Measurements from ENCODE around the gene SAMD9L.
A peak's percentile ranks its signal among the peaks of the same experiment; 100 is the strongest.

Gene SAMD9L

DNA sequence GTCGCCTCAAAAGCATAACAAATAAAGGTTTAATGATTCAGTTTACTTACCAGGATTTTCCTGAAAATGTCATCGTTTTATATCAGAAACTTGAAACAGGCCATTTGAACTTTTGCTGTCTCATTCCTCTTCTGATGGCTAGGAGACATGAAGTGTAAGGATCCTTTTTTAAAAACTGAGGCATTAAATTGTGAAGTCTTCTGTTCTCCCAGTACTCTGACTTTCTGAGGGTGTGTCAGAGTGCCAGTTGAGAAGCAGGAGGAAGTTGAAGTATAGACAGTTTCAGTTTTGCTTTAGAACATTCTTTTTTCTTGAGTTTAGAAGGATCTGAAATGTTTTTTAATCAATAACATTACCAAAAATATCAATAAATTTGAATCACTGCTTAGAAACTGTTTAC lies at the start of gene SAMD9L:
Gene SAMD9L (minus strand): TSS at position 242 of the 400 bp plus-strand sequence. CDS start 12,414 bp downstream, outside the sequence.
- H3K9me3 Mint-ChIP-seq, result no peaks in the 10 kb centered on the region
- ATAC-seq, result peak; percentile 61
- peak within 1 kb of the TSS; percentile 80 for H3K4me3 Mint-ChIP-seq
- H3K4me1 Mint-ChIP-seq, result peaks cover 47% of the 10 kb centered on the region
- no peaks in the 10 kb centered on the region for H3K27me3 Mint-ChIP-seq
- H3K27ac Mint-ChIP-seq, result peak within 1 kb of the TSS; percentile 100
- H3K36me3 Mint-ChIP-seq, result peaks cover 13% of the 10 kb centered on the region

DNA sequence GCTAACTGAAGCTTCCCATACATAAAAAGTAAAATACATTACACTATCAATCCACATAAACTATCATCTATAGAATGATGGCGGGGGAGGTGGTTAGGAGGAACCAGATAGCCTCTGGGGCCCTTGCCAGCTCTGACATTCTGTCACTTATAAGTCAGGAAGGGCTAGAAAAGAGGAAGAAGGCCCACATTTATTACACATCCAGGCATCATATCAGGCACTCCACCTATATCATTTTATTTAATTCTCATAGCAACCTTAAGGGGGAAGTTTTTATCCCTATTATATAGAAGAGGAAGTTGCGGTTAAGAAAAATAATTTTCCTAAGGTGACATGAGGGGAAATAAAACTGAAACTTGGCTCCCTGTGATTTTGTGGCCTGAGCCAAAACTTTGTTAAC lies 48.2 kb upstream of the SAMD9L start:
- ATAC-seq, result peak; percentile 51
- Mint-ChIP-seq H3K27me3 (no peaks in the 10 kb centered on the region), H3K4me1 (peaks cover 9% of the 10 kb centered on the region), H3K9me3 (no peaks in the 10 kb centered on the region), H3K36me3 (no peaks in the 10 kb centered on the region), H3K27ac (no peak overlapping the region), H3K4me3 (no peak overlapping the region)

DNA sequence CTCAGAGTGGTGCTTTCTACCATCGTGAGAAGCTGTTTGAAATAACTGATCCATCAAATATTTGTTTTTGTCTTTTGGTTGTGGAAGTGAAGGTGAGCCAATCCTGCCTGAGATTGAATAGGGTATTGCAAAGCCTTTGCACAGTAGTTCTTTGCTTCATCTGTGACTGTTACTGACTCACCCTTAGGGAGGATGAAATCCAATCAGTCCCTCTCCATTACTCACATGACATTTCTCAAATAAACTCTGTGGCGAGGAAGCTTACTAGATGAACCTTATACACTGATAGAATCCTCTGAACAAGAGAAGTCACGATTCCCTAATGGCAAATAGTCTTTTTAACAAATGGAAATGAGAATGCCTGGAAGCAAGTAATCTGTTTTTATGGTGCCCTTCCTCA lies 46.2 kb upstream of the SAMD9L start:
- Mint-ChIP-seq H3K27ac (no peak overlapping the region), H3K4me1 (peaks cover 9% of the 10 kb centered on the region), H3K36me3 (no peaks in the 10 kb centered on the region), H3K27me3 (peaks cover 12% of the 10 kb centered on the region), H3K4me3 (no peak overlapping the region), H3K9me3 (no peaks in the 10 kb centered on the region)
- no peak for ATAC-seq

DNA sequence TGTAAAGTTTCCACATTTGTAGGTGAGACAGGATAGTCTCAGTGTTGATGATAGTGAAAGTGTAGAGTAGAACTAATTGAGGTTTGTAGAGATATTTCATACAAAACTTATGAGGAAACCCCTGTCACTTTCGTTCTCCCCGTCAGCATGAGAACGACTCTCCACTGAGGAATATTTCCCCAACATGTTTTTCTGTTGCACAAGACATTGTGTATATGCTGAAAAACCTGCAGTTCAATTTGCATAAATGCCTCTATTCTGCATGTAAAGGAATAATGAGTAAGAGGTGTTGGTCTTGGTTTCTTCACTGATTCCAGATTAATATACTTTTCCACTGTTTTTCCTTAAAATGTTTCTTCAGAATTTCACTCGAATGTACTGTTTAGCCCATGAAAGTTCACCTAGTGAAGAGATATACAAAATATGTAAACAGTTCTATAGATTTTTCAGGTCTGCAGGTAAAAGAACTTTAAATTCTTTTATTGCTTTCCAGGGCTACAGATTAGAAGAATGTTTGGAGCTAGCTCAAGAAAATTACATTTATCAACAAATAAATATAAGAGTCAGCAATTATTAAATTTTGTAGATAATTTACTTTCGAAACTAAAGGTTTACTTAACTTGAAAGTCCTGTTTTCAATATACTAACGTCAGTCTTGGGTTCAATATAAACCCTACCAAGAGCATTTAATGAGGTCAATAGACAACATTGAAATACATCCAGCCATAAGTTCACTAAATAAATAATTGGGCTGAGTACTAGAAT lies 40.9 kb upstream of the SAMD9L start:
- Mint-ChIP-seq H3K27me3 (peaks cover 18% of the 10 kb centered on the region), H3K4me1 (no peaks in the 10 kb centered on the region), H3K4me3 (no peak overlapping the region), H3K27ac (no peak overlapping the region), H3K9me3 (no peaks in the 10 kb centered on the region), H3K36me3 (no peaks in the 10 kb centered on the region)
- ATAC-seq, result no peak

DNA sequence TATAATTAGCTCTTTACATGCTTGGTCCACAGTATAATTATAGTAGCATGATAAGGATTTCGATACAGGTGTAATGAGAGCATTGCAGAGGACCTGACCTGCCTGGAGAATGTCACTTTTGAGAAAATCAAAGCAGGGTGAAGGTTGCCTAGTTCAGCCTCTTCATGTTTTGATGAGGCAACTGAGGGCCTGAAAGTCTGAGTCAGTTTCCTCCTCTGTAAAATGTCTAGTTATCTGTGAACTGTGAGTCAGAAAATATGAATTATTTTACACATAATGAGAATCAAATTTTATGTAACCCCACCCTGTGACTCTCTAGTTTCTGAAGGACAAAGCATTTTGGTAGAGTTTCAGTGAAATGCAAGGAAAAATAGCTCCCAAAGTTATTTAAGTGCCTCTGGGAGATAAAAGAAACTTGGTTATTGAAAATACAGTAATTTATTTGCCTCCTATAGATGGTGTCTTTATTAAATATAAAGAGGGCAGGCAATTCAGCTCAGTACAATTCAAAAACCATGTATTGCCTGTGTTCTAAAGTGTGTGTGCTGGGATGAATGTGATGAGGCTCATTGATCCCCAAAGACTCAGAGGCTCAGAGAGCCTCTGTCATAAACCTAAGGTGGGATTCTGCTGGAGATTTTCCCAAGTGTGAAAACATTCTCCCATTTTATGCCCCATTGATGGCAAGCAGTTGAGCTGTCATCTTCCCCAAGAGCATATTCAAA lies 37.3 kb upstream of the SAMD9L start:
- peaks cover 16% of the 10 kb centered on the region for H3K27me3 Mint-ChIP-seq
- H3K27ac Mint-ChIP-seq, result no peak overlapping the region
- ATAC-seq, result no peak
- H3K4me1 Mint-ChIP-seq, result no peaks in the 10 kb centered on the region
- H3K36me3 Mint-ChIP-seq, result no peaks in the 10 kb centered on the region
- H3K9me3 Mint-ChIP-seq, result no peaks in the 10 kb centered on the region
- H3K4me3 Mint-ChIP-seq, result no peak overlapping the region

DNA sequence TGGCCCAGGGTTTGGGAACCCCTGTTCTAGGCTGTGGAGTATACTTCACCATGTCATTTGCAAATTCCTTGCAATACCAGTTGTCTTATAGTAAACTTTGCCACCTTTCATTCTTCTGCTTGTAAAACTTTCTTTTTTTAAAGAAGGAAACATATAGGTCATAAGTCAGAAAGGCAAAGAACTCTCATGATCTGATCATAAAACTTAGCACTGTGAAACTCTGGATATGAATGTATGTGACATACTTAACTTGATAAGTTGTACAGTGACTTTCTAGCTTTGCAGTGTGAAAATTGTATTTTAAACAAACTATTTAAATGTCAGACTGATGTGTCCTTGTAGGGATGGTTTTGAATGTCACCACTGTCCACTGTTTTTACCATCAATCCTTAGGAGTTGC lies 31.0 kb upstream of the SAMD9L start:
- no peak overlapping the region for H3K27ac Mint-ChIP-seq
- no peak for ATAC-seq
- H3K9me3 Mint-ChIP-seq, result no peaks in the 10 kb centered on the region
- no peaks in the 10 kb centered on the region for H3K27me3 Mint-ChIP-seq
- no peaks in the 10 kb centered on the region for H3K36me3 Mint-ChIP-seq
- no peak overlapping the region for H3K4me3 Mint-ChIP-seq
- no peaks in the 10 kb centered on the region for H3K4me1 Mint-ChIP-seq

DNA sequence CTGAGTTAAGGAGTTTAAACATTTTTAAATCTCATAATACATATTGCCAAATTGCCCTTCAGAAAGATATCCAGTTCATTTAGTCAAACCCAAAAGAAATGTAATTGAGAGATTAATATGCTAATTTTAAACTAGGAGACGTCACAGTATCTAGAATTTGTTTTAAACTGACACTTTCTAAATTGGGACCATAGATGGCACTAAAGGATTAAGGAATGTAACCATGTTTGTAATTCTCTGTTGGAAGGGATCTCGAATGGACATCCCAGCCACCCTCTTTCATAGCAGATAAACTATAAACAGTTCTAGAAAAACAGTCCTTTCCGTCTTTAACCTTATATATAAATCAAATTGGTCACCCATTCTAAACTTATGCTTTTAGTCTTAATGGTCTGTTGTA lies 30.0 kb upstream of the SAMD9L start:
- no peaks in the 10 kb centered on the region for H3K9me3 Mint-ChIP-seq
- ATAC-seq, result no peak
- H3K36me3 Mint-ChIP-seq, result no peaks in the 10 kb centered on the region
- no peaks in the 10 kb centered on the region for H3K27me3 Mint-ChIP-seq
- no peaks in the 10 kb centered on the region for H3K4me1 Mint-ChIP-seq
- no peak overlapping the region for H3K4me3 Mint-ChIP-seq
- H3K27ac Mint-ChIP-seq, result no peak overlapping the region

DNA sequence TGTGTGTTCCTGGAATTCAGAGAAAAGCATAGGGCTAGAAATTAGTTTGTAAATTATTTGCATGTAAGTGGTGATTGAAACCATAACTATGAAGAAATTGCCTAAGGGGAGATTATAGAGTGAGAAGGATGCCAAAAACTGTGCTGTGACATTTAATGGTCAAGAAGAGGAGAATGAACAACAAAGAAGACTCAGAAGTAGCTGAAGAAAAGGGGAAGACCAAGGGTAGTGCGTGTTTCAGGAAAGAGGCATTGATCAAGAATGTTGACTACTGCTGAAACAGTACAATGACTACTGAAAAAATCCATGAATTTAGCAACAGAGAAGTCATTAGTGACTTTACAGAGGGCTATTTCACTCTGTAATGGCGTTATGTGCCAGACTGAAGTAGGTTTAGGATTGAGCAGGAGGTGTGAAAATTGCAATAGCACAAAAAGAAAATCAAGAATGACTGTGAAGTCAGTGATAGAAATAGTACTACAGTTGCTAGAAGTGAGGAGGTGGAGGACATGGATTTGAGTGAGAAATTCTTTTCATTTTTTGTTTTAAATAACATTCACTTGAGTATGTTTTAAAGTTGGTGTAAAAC lies 28.9 kb upstream of the SAMD9L start:
- H3K4me1 Mint-ChIP-seq, result no peaks in the 10 kb centered on the region
- H3K27me3 Mint-ChIP-seq, result no peaks in the 10 kb centered on the region
- no peaks in the 10 kb centered on the region for H3K36me3 Mint-ChIP-seq
- no peak for ATAC-seq
- H3K27ac Mint-ChIP-seq, result no peak overlapping the region
- H3K9me3 Mint-ChIP-seq, result peaks cover 2% of the 10 kb centered on the region
- no peak overlapping the region for H3K4me3 Mint-ChIP-seq

DNA sequence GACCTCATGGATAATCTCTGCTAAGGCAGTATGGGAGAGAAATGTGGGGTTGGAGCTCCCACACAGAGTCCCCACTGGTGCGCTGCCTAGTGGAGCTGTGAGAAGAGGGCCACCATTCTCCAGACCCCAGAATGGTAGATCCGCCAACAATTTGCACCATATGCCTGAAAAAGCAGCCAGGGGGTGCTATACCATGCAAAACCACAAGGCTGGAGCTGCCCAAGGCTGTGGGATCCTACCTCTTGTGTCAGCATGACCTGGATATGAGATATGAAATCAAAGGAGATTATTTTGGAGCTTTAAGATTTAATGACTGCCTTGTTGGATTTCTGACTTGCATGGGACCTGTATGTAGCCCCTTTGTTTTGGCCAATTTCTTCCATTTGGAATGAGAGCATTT lies 27.0 kb upstream of the SAMD9L start:
- no peaks in the 10 kb centered on the region for H3K27me3 Mint-ChIP-seq
- no peak for ATAC-seq
- H3K4me1 Mint-ChIP-seq, result no peaks in the 10 kb centered on the region
- peaks cover 8% of the 10 kb centered on the region for H3K9me3 Mint-ChIP-seq
- no peak overlapping the region for H3K27ac Mint-ChIP-seq
- peaks cover 4% of the 10 kb centered on the region for H3K36me3 Mint-ChIP-seq
- no peak overlapping the region for H3K4me3 Mint-ChIP-seq

DNA sequence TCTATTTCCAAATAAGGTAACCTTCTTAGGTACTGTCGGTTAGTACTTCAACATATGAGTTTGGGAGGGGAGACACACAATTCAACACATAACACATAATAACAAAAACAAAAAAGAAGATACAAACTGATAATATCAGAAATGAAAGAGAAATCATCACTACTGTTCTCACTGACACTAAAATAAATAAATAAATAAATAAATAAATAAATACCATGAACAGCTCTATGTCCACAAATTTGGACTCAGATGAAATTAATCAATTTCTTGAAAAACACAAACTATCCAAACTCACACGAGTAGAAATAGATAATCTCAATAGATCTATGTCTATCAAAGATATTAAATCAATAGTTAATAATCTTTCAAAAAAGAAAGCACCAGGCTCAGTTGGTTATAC lies 24.5 kb upstream of the SAMD9L start:
- Mint-ChIP-seq H3K4me3 (no peak overlapping the region), H3K27ac (no peak overlapping the region), H3K27me3 (no peaks in the 10 kb centered on the region), H3K9me3 (peaks cover 15% of the 10 kb centered on the region), H3K36me3 (peaks cover 7% of the 10 kb centered on the region), H3K4me1 (no peaks in the 10 kb centered on the region)
- ATAC-seq, result no peak

DNA sequence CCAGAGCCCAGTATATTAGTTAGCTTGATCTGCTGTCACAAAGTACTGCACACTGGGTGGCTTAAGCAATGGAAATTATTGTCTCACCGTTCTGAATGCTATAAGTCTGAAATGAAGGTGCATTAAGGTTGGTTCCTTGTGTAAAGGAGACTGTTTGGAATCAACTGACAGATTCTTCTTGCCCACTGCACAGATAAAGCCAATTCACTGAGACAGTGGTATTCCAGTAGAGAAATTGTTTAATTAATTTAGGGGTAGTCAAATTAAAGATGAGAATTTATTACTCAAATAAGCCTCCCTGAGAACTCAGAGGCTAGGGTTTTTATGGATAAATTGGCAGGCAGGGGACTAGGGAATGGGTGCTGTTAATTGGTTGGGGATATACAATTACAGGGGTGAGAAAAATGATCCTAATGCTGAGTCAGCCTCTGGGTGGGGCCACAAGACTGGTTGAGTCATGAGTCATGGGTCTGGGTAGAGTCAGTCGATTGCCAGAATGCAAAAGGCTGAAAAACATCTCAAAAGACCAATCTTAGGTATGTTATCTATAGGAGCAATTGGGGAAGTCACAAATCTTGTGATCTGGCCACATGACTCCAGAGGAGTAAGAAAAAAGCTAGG lies 23.5 kb upstream of the SAMD9L start:
- Mint-ChIP-seq H3K27me3 (no peaks in the 10 kb centered on the region), H3K9me3 (peaks cover 21% of the 10 kb centered on the region), H3K36me3 (peaks cover 15% of the 10 kb centered on the region), H3K4me3 (no peak overlapping the region), H3K27ac (no peak overlapping the region), H3K4me1 (no peaks in the 10 kb centered on the region)
- ATAC-seq, result no peak

DNA sequence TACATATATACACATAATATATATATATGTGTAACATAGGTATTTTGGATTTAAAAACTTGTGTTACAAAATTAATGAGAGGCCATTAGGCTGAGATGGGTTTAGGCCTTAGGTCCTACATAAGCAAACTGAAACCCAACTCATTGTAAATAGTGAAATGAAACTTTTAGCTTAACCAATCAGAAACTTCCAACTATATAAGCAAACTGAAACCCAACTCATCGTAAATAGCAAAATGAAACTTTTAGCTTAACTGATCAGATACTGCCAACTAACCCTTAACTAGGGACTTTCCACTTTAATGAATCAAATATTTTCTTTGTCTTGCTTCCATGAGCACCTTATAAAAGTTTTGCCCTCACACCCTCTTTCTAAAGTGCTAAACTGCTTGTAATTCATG lies 17.3 kb upstream of the SAMD9L start:
- Mint-ChIP-seq H3K9me3 (peaks cover 23% of the 10 kb centered on the region), H3K4me1 (no peaks in the 10 kb centered on the region), H3K4me3 (no peak overlapping the region), H3K27ac (peak overlapping the region; percentile 62), H3K27me3 (no peaks in the 10 kb centered on the region), H3K36me3 (peaks cover 14% of the 10 kb centered on the region)
- ATAC-seq, result peak; percentile 90

DNA sequence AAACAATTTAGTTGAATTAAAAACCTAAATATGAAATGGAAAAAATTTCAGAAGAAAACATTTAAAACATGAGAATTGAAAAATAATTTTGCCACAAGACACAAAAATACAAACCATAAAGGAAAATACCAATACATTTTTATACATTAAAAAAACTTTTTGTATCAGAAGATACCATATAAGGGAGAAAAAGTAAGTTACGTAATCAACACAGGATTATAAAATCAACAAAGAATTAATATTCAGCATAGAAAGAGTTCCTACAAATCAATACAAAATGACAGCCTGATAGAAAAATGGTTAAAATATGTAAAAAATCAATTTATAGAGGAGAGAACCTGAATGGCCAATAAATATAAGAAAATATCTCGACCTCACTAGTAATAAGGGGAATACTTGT lies 16.6 kb upstream of the SAMD9L start:
- Mint-ChIP-seq H3K36me3 (peaks cover 14% of the 10 kb centered on the region), H3K4me1 (no peaks in the 10 kb centered on the region), H3K27ac (peak overlapping the region; percentile 62), H3K4me3 (no peak overlapping the region), H3K9me3 (peaks cover 23% of the 10 kb centered on the region), H3K27me3 (no peaks in the 10 kb centered on the region)
- no peak for ATAC-seq

DNA sequence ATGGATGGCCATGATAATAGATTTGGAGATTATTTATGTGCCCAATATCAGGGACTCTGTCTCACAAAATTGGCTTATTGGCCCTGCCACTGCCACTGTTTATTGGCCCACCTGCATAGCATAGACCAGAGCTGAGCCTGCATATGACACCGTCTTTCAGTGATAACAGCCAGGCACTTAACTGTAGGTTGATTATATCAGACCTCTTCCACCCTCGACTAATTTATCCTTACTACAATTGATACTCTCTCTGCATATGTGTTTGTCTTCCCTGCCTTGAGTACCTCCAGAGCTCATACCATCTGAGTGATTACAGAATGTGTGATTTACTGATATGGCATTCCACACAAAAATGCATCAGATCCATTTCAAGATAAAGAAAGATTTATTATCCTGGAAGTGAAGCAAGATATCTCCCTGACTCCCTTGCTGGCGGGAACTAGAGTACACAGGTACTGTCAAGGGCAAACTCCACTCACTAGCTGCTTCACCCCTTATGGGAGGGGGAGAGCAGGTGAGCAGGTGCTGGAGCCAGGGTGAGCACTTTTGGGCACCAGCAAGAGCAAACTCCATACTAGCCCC lies 13.1 kb upstream of the SAMD9L start:
- H3K27me3 Mint-ChIP-seq, result no peaks in the 10 kb centered on the region
- peaks cover 10% of the 10 kb centered on the region for H3K9me3 Mint-ChIP-seq
- no peak for ATAC-seq
- no peak overlapping the region for H3K27ac Mint-ChIP-seq
- H3K4me1 Mint-ChIP-seq, result no peaks in the 10 kb centered on the region
- H3K36me3 Mint-ChIP-seq, result no peaks in the 10 kb centered on the region
- H3K4me3 Mint-ChIP-seq, result no peak overlapping the region

DNA sequence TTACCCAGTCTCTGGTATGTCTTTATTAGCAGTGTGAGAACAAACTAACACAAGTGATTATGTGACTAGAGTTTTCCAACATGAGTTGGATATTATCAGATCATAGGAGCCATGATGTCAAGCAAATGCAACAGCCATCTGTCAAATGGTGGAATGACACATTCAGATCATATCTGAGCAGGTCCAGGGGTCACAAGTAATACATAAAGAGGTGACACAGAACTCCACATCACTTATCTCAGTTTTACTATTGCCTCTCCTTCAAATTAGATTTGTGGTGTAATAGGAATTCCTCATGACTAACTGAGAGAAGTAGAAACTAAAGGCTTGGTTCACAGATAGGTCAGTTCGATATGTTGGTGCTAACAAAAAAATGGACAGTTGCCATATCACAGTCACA lies 12.2 kb upstream of the SAMD9L start:
- Mint-ChIP-seq H3K36me3 (no peaks in the 10 kb centered on the region), H3K9me3 (peaks cover 10% of the 10 kb centered on the region), H3K4me3 (no peak overlapping the region), H3K4me1 (no peaks in the 10 kb centered on the region), H3K27me3 (no peaks in the 10 kb centered on the region), H3K27ac (no peak overlapping the region)
- no peak for ATAC-seq

Measured in stimulated activated memory B cell treated with anti-CD40 and anti-IgM and Interleukin-4, amounts not matched to agents 10 μg/mL and 1 μg/mL and 100 μg/mL, for 72 hours (primary cell).